ENCODE data around the gene FOXA2. TPM values are rescaled to one million over a fixed set of nuclear protein-coding genes. Genes with fewer than 3 reads are reported as not detected.
"Not testable (repeated sequence)": the region's sequence is repeated elsewhere in the genome, so short reads cannot be mapped to it uniquely, and the experiment has no call there.

Gene FOXA2
- total RNA-seq, 2 experiments from 2014 or later: not detected

GRCh38 chr20:22554391-22554790 is 30.0 kb downstream of the FOXA2 start:
- intact Hi-C loops (cut with micrococcal nuclease): no loop called here

GRCh38 chr20:22550514-22550913 is 33.9 kb downstream of the FOXA2 start:
- H3K4me1 Mint-ChIP-seq (ENCODE audit: low read depth); H3K27me3 Mint-ChIP-seq; POLR2A ChIA-PET; H3K9me3 Mint-ChIP-seq; CTCF ChIA-PET; intact Hi-C loops (cut with micrococcal nuclease); H3K4me3 Mint-ChIP-seq; H3K27ac Mint-ChIP-seq; ATAC-seq; DNase-seq; H3K36me3 Mint-ChIP-seq (ENCODE audit: low read depth): not testable (repeated sequence)

More at GRCh38 chr20:22554391-22554790, 30.0 kb downstream of the FOXA2 start:
- no peak for TF ChIP-seq CTCF (IDR thresholded peaks at IDR 0.05)
- Mint-ChIP-seq H3K27me3 (peaks cover 20% of the 10 kb centered on the region), H3K9me3 (peaks cover 2% of the 10 kb centered on the region), H3K36me3 (ENCODE audit: low read depth) (no peaks in the 10 kb centered on the region), H3K4me1 (ENCODE audit: low read depth) (no peaks in the 10 kb centered on the region), H3K4me3 (no peak overlapping the region), H3K27ac (no peak overlapping the region)
- ATAC-seq: no peak
- POLR2A ChIA-PET: no interaction called here
- CTCF ChIA-PET: interaction anchor here (0.6 kb wide), 1 partner anchor 43 kb away, joined by 4 read pairs; no protein-coding TSS in a partner anchor
- no peak for DNase-seq

GRCh38 chr20:22548040-22548439 is 36.3 kb downstream of the FOXA2 start:
- Mint-ChIP-seq H3K27me3 (peaks cover 8% of the 10 kb centered on the region), H3K4me3 (no peak overlapping the region), H3K4me1 (ENCODE audit: low read depth) (no peaks in the 10 kb centered on the region), H3K36me3 (ENCODE audit: low read depth) (no peaks in the 10 kb centered on the region), H3K27ac (no peak overlapping the region), H3K9me3 (no peaks in the 10 kb centered on the region)
- no peak for DNase-seq
- ATAC-seq: no peak
- TF ChIP-seq CTCF (IDR thresholded peaks at IDR 0.05): no peak
- ChIA-PET POLR2A (no interaction called here), CTCF (no interaction called here)
- intact Hi-C loops (cut with micrococcal nuclease): no loop called here

GRCh38 chr20:22546344-22546743 is 38.0 kb downstream of the FOXA2 start:
- ATAC-seq (no peak), DNase-seq (no peak)
- ChIA-PET CTCF (no interaction called here), POLR2A (no interaction called here)
- H3K9me3 Mint-ChIP-seq: no peaks in the 10 kb centered on the region
- H3K27me3 Mint-ChIP-seq: peaks cover 7% of the 10 kb centered on the region
- intact Hi-C loops (cut with micrococcal nuclease): no loop called here
- H3K27ac Mint-ChIP-seq: no peak overlapping the region
- TF ChIP-seq CTCF (IDR thresholded peaks at IDR 0.05): no peak
- H3K4me1 Mint-ChIP-seq (ENCODE audit: low read depth): no peaks in the 10 kb centered on the region
- no peak overlapping the region for H3K4me3 Mint-ChIP-seq
- H3K36me3 Mint-ChIP-seq (ENCODE audit: low read depth): no peaks in the 10 kb centered on the region

DNA sequence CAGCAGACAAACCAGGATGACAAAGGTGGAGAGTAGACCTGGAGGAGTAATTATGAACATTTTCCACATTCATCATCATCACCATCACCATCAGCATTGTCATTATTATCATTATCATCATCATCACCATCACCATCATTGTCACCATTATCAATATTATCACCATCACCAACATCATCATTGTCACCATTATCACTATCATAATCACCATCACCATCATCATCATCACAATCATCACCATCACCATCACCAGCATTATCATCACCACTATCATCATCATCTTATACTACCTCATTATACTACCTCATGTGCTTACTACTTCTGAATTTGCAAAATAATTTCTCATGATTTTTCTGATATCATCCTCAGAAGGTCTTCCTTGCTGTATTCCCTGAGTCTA is 39.3 kb downstream of the FOXA2 start:
- intact Hi-C loops (cut with micrococcal nuclease): no loop called here
- ChIA-PET CTCF (no interaction called here), POLR2A (no interaction called here)
- H3K27ac Mint-ChIP-seq: no peak overlapping the region
- ATAC-seq (no peak), DNase-seq (no peak)
- H3K4me1 Mint-ChIP-seq (ENCODE audit: low read depth): no peaks in the 10 kb centered on the region
- no peaks in the 10 kb centered on the region for H3K9me3 Mint-ChIP-seq
- H3K27me3 Mint-ChIP-seq: peaks cover 4% of the 10 kb centered on the region
- no peaks in the 10 kb centered on the region for H3K36me3 Mint-ChIP-seq (ENCODE audit: low read depth)
- H3K4me3 Mint-ChIP-seq: no peak overlapping the region
- TF ChIP-seq CTCF (IDR thresholded peaks at IDR 0.05): no peak

DNA sequence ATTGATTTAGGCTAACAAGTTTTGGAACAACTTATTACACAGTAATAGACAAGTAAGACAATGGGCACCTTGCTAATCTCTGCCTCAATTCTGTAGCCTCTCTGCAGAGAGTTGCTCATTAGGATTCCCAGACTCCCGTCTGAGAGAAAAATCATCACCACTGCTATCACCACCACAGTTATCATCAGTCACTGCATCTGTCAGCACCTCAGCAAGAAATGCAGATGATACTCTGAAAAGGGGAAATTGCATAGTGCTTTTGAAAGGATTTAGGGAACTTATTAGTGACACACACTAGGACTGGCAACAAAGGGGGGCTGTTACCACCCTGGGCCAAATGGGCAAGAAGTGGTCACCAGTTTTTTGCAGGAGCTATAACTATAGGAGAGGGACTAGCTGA is 39.9 kb downstream of the FOXA2 start:
- no peak for TF ChIP-seq CTCF (IDR thresholded peaks at IDR 0.05)
- H3K9me3 Mint-ChIP-seq: no peaks in the 10 kb centered on the region
- no peak for DNase-seq
- H3K4me3 Mint-ChIP-seq: no peak overlapping the region
- ChIA-PET POLR2A (no interaction called here), CTCF (no interaction called here)
- no peaks in the 10 kb centered on the region for H3K4me1 Mint-ChIP-seq (ENCODE audit: low read depth)
- no peak for ATAC-seq
- peaks cover 3% of the 10 kb centered on the region for H3K27me3 Mint-ChIP-seq
- intact Hi-C loops (cut with micrococcal nuclease): no loop called here
- H3K36me3 Mint-ChIP-seq (ENCODE audit: low read depth): no peaks in the 10 kb centered on the region
- no peak overlapping the region for H3K27ac Mint-ChIP-seq

Measured in activated CD8-positive, alpha-beta T cell treated with anti-CD3 and anti-CD28 coated beads for 36 hours (primary cell).